WTC11 (cell line): ENCODE data around the gene STRN4.

Experiments used
- CREB1 ChIP-seq: sonication (generic); formaldehyde crosslinking; IDR thresholded peaks from 2 replicates; pipeline ENCODE4 v1.8.0; 2023; ENCODE audit warnings: mild to moderate bottlenecking, missing genetic modification reagents
- CREM ChIP-seq: sonication (generic); formaldehyde crosslinking; IDR thresholded peaks from 2 replicates; pipeline ENCODE4 v1.8.1; 2022; ENCODE audit warnings: mild to moderate bottlenecking, missing genetic modification reagents, moderate library complexity
- ESRRA ChIP-seq: sonication (generic); formaldehyde crosslinking; IDR thresholded peaks from 2 replicates; pipeline ENCODE4 v1.8.1; 2022; ENCODE audit warnings: mild to moderate bottlenecking, missing genetic modification reagents, borderline replicate concordance
- ETV6 ChIP-seq: sonication (generic); formaldehyde crosslinking; IDR thresholded peaks from 2 replicates; pipeline ENCODE4 v1.8.1; 2022; ENCODE audit warnings: mild to moderate bottlenecking, missing genetic modification reagents
- FOXJ3 ChIP-seq: sonication (generic); formaldehyde crosslinking; IDR thresholded peaks from 2 replicates; pipeline ENCODE4 v1.9.0; 2021; ENCODE audit warnings: missing genetic modification reagents, mild to moderate bottlenecking, borderline replicate concordance
- IRF2 ChIP-seq: sonication (generic); formaldehyde crosslinking; IDR thresholded peaks from 2 replicates; pipeline ENCODE4 v1.8.0; 2022; ENCODE audit warnings: low read depth, missing genetic modification reagents, borderline replicate concordance
- JAZF1 ChIP-seq: fragments of 250-450 bp; sonication (Bioruptor Pico); IDR thresholded peaks from 2 replicates; pipeline ENCODE4 v1.9.0; 2021; ENCODE audit warnings: moderate library complexity, mild to moderate bottlenecking, inconsistent platforms
- NR3C1 ChIP-seq: sonication (generic); formaldehyde crosslinking; conservative IDR thresholded peaks from 2 replicates; pipeline ENCODE4 v1.8.1; 2023; ENCODE audit warnings: low read depth, mild to moderate bottlenecking, missing genetic modification reagents
- ZBTB21 ChIP-seq: sonication (generic); formaldehyde crosslinking; IDR thresholded peaks from 2 replicates; pipeline ENCODE4 v1.8.1; 2023; ENCODE audit warnings: mild to moderate bottlenecking, missing genetic modification reagents, borderline replicate concordance
- TF ChIP-seq, protein P1 (sequence below): fragments of 200-600 bp; IDR thresholded peaks from 2 replicates; pipeline ENCODE4 v1.8.0; 2022; ENCODE audit warnings: antibody characterized with exemption
- TF ChIP-seq, protein P2 (sequence below): sonication (generic); formaldehyde crosslinking; IDR thresholded peaks from 2 replicates; pipeline ENCODE4 v1.8.0; 2022; ENCODE audit warnings: missing genetic modification reagents
- TF ChIP-seq, protein P3 (sequence below): sonication (generic); formaldehyde crosslinking; IDR thresholded peaks from 2 replicates; pipeline ENCODE4 v1.8.1; 2023; ENCODE audit warnings: mild to moderate bottlenecking, missing genetic modification reagents, borderline replicate concordance
- TF ChIP-seq, protein P4 (sequence below): sonication (generic); formaldehyde crosslinking; IDR thresholded peaks from 2 replicates; pipeline ENCODE4 v1.8.0; 2022; ENCODE audit warnings: mild to moderate bottlenecking, missing genetic modification reagents

DNA sequence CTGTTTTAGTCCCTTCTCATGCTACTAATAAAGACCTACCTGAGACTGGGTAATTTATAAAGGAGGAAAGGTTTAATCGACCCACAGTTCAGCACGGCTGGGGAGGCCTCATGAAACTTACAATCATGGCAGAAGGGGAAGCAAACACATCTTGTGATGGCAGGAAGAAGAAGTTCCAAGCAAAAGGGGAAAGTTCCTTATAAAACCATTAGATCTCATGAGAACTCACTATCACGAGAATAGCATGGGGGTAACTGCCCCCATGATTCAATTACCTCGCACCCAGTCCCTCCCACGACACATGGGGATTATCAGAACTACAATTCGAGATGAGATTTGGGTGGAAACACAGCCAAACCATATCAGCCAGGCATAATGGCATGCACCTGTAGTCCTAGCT, 13.0 kb upstream of the STRN4 start:
- TF ChIP-seq, protein P1, sequence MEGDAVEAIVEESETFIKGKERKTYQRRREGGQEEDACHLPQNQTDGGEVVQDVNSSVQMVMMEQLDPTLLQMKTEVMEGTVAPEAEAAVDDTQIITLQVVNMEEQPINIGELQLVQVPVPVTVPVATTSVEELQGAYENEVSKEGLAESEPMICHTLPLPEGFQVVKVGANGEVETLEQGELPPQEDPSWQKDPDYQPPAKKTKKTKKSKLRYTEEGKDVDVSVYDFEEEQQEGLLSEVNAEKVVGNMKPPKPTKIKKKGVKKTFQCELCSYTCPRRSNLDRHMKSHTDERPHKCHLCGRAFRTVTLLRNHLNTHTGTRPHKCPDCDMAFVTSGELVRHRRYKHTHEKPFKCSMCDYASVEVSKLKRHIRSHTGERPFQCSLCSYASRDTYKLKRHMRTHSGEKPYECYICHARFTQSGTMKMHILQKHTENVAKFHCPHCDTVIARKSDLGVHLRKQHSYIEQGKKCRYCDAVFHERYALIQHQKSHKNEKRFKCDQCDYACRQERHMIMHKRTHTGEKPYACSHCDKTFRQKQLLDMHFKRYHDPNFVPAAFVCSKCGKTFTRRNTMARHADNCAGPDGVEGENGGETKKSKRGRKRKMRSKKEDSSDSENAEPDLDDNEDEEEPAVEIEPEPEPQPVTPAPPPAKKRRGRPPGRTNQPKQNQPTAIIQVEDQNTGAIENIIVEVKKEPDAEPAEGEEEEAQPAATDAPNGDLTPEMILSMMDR: no peak
- no peak for TF ChIP-seq ESRRA (CRISPR knock-in tag)
- no peak for TF ChIP-seq ZBTB21 (CRISPR knock-in tag)
- TF ChIP-seq JAZF1: no peak
- no peak for TF ChIP-seq CREB1 (CRISPR knock-in tag)
- no peak for TF ChIP-seq NR3C1
- TF ChIP-seq FOXJ3 (CRISPR knock-in tag): no peak
- TF ChIP-seq, protein P2, sequence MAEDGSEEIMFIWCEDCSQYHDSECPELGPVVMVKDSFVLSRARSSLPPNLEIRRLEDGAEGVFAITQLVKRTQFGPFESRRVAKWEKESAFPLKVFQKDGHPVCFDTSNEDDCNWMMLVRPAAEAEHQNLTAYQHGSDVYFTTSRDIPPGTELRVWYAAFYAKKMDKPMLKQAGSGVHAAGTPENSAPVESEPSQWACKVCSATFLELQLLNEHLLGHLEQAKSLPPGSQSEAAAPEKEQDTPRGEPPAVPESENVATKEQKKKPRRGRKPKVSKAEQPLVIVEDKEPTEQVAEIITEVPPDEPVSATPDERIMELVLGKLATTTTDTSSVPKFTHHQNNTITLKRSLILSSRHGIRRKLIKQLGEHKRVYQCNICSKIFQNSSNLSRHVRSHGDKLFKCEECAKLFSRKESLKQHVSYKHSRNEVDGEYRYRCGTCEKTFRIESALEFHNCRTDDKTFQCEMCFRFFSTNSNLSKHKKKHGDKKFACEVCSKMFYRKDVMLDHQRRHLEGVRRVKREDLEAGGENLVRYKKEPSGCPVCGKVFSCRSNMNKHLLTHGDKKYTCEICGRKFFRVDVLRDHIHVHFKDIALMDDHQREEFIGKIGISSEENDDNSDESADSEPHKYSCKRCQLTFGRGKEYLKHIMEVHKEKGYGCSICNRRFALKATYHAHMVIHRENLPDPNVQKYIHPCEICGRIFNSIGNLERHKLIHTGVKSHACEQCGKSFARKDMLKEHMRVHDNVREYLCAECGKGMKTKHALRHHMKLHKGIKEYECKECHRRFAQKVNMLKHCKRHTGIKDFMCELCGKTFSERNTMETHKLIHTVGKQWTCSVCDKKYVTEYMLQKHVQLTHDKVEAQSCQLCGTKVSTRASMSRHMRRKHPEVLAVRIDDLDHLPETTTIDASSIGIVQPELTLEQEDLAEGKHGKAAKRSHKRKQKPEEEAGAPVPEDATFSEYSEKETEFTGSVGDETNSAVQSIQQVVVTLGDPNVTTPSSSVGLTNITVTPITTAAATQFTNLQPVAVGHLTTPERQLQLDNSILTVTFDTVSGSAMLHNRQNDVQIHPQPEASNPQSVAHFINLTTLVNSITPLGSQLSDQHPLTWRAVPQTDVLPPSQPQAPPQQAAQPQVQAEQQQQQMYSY (CRISPR knock-in tag): no peak
- TF ChIP-seq CREM: no peak
- no peak for TF ChIP-seq IRF2 (CRISPR knock-in tag)
- TF ChIP-seq, protein P3, sequence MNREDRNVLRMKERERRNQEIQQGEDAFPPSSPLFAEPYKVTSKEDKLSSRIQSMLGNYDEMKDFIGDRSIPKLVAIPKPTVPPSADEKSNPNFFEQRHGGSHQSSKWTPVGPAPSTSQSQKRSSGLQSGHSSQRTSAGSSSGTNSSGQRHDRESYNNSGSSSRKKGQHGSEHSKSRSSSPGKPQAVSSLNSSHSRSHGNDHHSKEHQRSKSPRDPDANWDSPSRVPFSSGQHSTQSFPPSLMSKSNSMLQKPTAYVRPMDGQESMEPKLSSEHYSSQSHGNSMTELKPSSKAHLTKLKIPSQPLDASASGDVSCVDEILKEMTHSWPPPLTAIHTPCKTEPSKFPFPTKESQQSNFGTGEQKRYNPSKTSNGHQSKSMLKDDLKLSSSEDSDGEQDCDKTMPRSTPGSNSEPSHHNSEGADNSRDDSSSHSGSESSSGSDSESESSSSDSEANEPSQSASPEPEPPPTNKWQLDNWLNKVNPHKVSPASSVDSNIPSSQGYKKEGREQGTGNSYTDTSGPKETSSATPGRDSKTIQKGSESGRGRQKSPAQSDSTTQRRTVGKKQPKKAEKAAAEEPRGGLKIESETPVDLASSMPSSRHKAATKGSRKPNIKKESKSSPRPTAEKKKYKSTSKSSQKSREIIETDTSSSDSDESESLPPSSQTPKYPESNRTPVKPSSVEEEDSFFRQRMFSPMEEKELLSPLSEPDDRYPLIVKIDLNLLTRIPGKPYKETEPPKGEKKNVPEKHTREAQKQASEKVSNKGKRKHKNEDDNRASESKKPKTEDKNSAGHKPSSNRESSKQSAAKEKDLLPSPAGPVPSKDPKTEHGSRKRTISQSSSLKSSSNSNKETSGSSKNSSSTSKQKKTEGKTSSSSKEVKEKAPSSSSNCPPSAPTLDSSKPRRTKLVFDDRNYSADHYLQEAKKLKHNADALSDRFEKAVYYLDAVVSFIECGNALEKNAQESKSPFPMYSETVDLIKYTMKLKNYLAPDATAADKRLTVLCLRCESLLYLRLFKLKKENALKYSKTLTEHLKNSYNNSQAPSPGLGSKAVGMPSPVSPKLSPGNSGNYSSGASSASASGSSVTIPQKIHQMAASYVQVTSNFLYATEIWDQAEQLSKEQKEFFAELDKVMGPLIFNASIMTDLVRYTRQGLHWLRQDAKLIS (CRISPR knock-in tag): no peak
- TF ChIP-seq ETV6: no peak
- TF ChIP-seq, protein P4, sequence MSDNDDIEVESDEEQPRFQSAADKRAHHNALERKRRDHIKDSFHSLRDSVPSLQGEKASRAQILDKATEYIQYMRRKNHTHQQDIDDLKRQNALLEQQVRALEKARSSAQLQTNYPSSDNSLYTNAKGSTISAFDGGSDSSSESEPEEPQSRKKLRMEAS (CRISPR knock-in tag): no peak
